B cell (primary cell): ENCODE data around the gene FNDC11. TPM values are rescaled to one million over a fixed set of nuclear protein-coding genes. Genes with fewer than 3 reads are reported as not detected.

ENCODE experiments used
- ATAC-seq: fragments of 200-7000 bp; cut with Tn5 transposase; one replicate; pipeline ENCODE4 v1.10.0; 2021; ENCODE audit warnings: low read depth, mild to moderate bottlenecking, moderate number of reproducible peaks, moderate library complexity
- CTCF ChIA-PET: fragments of 350-600 bp; sonication (Branson Sonifier 250); formaldehyde crosslinking; loops from one replicate; lab custom pipeline; 2021; ENCODE audit warnings: antibody characterized with exemption, inconsistent platforms; lab: Charles Lee
- POLR2A ChIA-PET: fragments of 350-600 bp; sonication (Branson Sonifier 250); formaldehyde crosslinking; loops from one replicate; lab custom pipeline; 2021; ENCODE audit warnings: antibody characterized with exemption; lab: Charles Lee
- DNase-seq: peaks from one replicate; pipeline ENCODE4 v3.0.0; 2013
- H2AFZ ChIP-seq: 2 replicates; pipeline ENCODE4 v1.6.1; 2012; ENCODE audit warnings: mild to moderate bottlenecking, low read depth, low read length; ENCODE audit not compliant: insufficient read depth, poor library complexity, severe bottlenecking
- H3K27ac ChIP-seq, 2 donors: 1 replicate in 1 of 2; 2 replicates in 1 of 2; pipeline ENCODE4 v1.5.1; 2012 to 2013; ENCODE audit warnings: low read length in 2 of 2, mild to moderate bottlenecking in 2 of 2, moderate library complexity in 1 of 2
- H3K27me3 ChIP-seq, 4 experiments: fragments of 200-600 bp in 1 of 4; sonication (generic) in 1 of 4; replicated peaks in 1 of 4; 1 replicate in 2 of 4; 2 replicates in 2 of 4; pipeline versions ENCODE4 v1.6.1 to v1.7.0; 2013 to 2016; ENCODE audit warnings: low read length in 3 of 4, mild to moderate bottlenecking in 2 of 4, mixed read lengths in 1 of 4, moderate library complexity in 1 of 4; ENCODE audit not compliant: insufficient read depth in 4 of 4, control insufficient read depth in 3 of 4; ENCODE audit errors: control extremely low read depth in 1 of 4
- H3K36me3 ChIP-seq, 2 experiments: replicated peaks in 1 of 2; 1 replicate in 1 of 2; 2 replicates in 1 of 2; pipeline versions ENCODE4 v1.6.1 to v1.7.1; 2013; ENCODE audit warnings: low read length in 1 of 2; ENCODE audit not compliant: insufficient read depth in 2 of 2, control insufficient read depth in 1 of 2; ENCODE audit errors: control extremely low read depth in 1 of 2, extremely low read depth in 1 of 2
- H3K4me1 ChIP-seq, 2 donors: fragments of 200-600 bp in 1 of 2; sonication (generic) in 1 of 2; 1 replicate in 1 of 2; 2 replicates in 1 of 2; pipeline versions ENCODE4 v1.5.1 to v1.6.1; 2013 to 2017; ENCODE audit warnings: low read length in 2 of 2; ENCODE audit not compliant: control insufficient read depth in 2 of 2, insufficient read depth in 2 of 2
- H3K4me2 ChIP-seq: replicated peaks from 2 replicates; pipeline ENCODE3; 2012; ENCODE audit warnings: mild to moderate bottlenecking, low read depth, low read length; ENCODE audit not compliant: poor library complexity, severe bottlenecking
- H3K4me3 ChIP-seq, 5 experiments: fragments of 200-600 bp in 1 of 5; sonication (generic) in 1 of 5; 1 replicate in 3 of 5; 2 replicates in 2 of 5; pipeline versions ENCODE4 v1.5.1 to v1.7.0; 2011 to 2016; ENCODE audit warnings: low read length in 4 of 5, mild to moderate bottlenecking in 4 of 5, low read depth in 2 of 5, control low read depth in 1 of 5, moderate library complexity in 1 of 5; ENCODE audit not compliant: insufficient read depth in 1 of 5; ENCODE audit errors: control extremely low read depth in 1 of 5, extremely low read depth in 1 of 5
- H3K79me2 ChIP-seq: fragments of 200-600 bp; sonication (generic); one replicate; pipeline ENCODE4 v1.6.0; 2016; ENCODE audit warnings: low read length; ENCODE audit not compliant: control insufficient read depth, insufficient read depth
- H3K9ac ChIP-seq: fragments of 200-600 bp; sonication (generic); 2 replicates; pipeline ENCODE4 v1.6.1; 2017; ENCODE audit warnings: mild to moderate bottlenecking, low read length, moderate library complexity
- H3K9me3 ChIP-seq, 3 donors: one replicate each; pipeline versions ENCODE4 v1.6.1 to v1.7.1; 2013; ENCODE audit warnings: low read length in 2 of 3; ENCODE audit not compliant: control insufficient read depth in 2 of 3, insufficient read depth in 1 of 3; ENCODE audit errors: control extremely low read depth in 1 of 3
- H4K20me1 ChIP-seq: 2 replicates; pipeline ENCODE4 v1.6.0; 2012; ENCODE audit warnings: mild to moderate bottlenecking, low read length; ENCODE audit not compliant: insufficient read depth, control insufficient read depth, poor library complexity, severe bottlenecking
- H3K27ac Mint-ChIP-seq: one replicate; pipeline ENCODE4 v1.8.0; 2021; ENCODE audit warnings: mixed read lengths
- H3K27me3 Mint-ChIP-seq: one replicate; pipeline ENCODE4 v1.8.0; 2021; ENCODE audit warnings: mixed read lengths
- H3K4me1 Mint-ChIP-seq: one replicate; pipeline ENCODE4 v1.8.0; 2021; ENCODE audit warnings: mixed read lengths
- H3K4me3 Mint-ChIP-seq: one replicate; pipeline ENCODE4 v1.8.0; 2021; ENCODE audit warnings: mixed read lengths
- H3K9me3 Mint-ChIP-seq: one replicate; pipeline ENCODE4 v1.8.0; 2022; ENCODE audit warnings: mixed read lengths; ENCODE audit not compliant: insufficient read depth
- CTCF ChIP-seq: fragments of 200-600 bp; IDR thresholded peaks from one replicate; pipeline ENCODE4 v1.8.0; 2022; ENCODE audit warnings: antibody characterized with exemption, mild to moderate bottlenecking
- EZH2 ChIP-seq: IDR thresholded peaks from 2 replicates; pipeline ENCODE4 v1.6.1; 2012; ENCODE audit warnings: borderline replicate concordance, low read depth, mild to moderate bottlenecking, moderate library complexity, low read length; ENCODE audit not compliant: insufficient read depth, poor library complexity, severe bottlenecking
- WGBS: methylation state at CpG from one replicate; pipeline ENCODE4 v1.1.5; 2013; ENCODE audit warnings: missing lambda C conversion rate; ENCODE audit not compliant: insufficient coverage; 5-methylcytosine and 5-hydroxymethylcytosine counted together
- intact Hi-C: fragments of 100-400 bp; cut with micrococcal nuclease; formaldehyde crosslinking; loops from one replicate; pipeline ENCODE4 v1.10.0; 2022
- polyA plus RNA-seq: library from polyadenylated mRNA; depleted of rRNA; stranded (reverse); fragments of >200 nt; gene quantifications from 2 replicates; pipeline ENCODE4 v1.2.3, GENCODE V29; 2012
- total RNA-seq, 2 donors: library from RNA; stranded (reverse); fragments of 120-200 nt in 1 of 2; gene quantifications; 1 replicate in 1 of 2; 2 replicates in 1 of 2; pipeline versions ENCODE4 v1.2.3 to v1.2.4, GENCODE V29; 2013 to 2022

The FNDC11 gene
- total and polyA plus RNA-seq, 2 donors (not counting 1 experiment from before 2014, with no cell fraction given): 3.8 to 34.2 TPM

GRCh38 chr20:63539092-63539430 lies 14.9 kb upstream of the FNDC11 start:
- no peak for DNase-seq
- peaks cover 39 to 59% of the 10 kb centered on the region in 2 donors for H3K4me1 ChIP-seq
- no peak for TF ChIP-seq EZH2
- TF ChIP-seq CTCF: no peak
- 75% methylated on average over 12 of the region's 12 CpGs for WGBS
- H3K36me3 ChIP-seq: no peaks in the 10 kb centered on the region
- peaks cover 0 to 3% (median 0%) of the 10 kb centered on the region in 3 donors for H3K9me3 ChIP-seq
- no peak for ATAC-seq
- H3K27ac Mint-ChIP-seq: no peak overlapping the region
- no peak overlapping the region for H3K9ac ChIP-seq
- no peaks in the 10 kb centered on the region for H3K79me2 ChIP-seq
- H3K27me3 ChIP-seq: no peaks in the 10 kb centered on the region
- H3K4me3 ChIP-seq: no peak overlapping the region
- no peaks in the 10 kb centered on the region for H4K20me1 ChIP-seq
- no peaks in the 10 kb centered on the region for H3K27me3 Mint-ChIP-seq
- intact Hi-C loops: loop anchor here (5.0 kb wide), 2 partner anchors 198 to 418 kb away; partner anchors contain the start of genes LIME1, SLC2A4RG and UCKL1
- peak overlapping the region; percentile 7 for H3K4me3 Mint-ChIP-seq
- peak overlapping the region; percentile 71 for H2AFZ ChIP-seq
- H3K27ac ChIP-seq: peak overlapping the region in 1 of 2 donors; percentile 86
- peaks cover 45% of the 10 kb centered on the region for H3K4me1 Mint-ChIP-seq
- no peaks in the 10 kb centered on the region for H3K9me3 Mint-ChIP-seq
- ChIA-PET CTCF (interaction anchor here (0.9 to 4.7 kb wide), 17 partner anchors 9 to 499 kb away, joined by 3 to 30 read pairs (median 13); partner anchors contain the start of genes ARFRP1, FNDC11, HELZ2 and PPDPF), POLR2A (interaction anchor here (1.2 to 2.7 kb wide), 6 partner anchors 14 to 417 kb away, joined by 3 to 16 read pairs (median 8); partner anchors contain the start of genes TPD52L2 and UCKL1)
- peak overlapping the region; percentile 92 for H3K4me2 ChIP-seq
